Islet precursor cell (in vitro differentiated cells): ENCODE measurements around the gene ING1.
"Not testable (repeated sequence)": the region's sequence is repeated elsewhere in the genome, so short reads cannot be mapped to it uniquely, and the experiment has no call there.

Experiments
- DNase-seq: peaks from one replicate; pipeline ENCODE4 v3.0.0-alpha.2; 2018

Gene ING1

DNA sequence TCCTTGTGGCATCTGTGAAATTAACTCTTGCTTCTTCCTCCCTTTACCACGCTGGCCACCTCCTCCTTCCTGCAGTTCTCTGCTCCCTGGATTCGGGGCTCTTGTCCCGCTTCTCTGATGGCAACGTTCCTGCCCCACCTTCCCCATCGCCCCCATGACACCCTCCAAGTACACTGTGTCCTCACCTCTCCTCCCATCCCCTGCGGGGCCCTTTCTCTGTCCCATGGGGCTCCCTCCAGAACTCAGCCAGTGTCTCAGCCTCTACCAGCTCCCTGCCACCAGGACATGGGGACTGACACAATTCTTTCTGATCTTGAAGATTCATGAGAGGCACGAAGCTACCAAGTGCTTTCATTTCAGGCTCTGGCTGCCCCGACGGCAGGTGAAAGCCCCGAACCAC lies 16.7 kb upstream of the ING1 start:
- DNase-seq: no peak

DNA sequence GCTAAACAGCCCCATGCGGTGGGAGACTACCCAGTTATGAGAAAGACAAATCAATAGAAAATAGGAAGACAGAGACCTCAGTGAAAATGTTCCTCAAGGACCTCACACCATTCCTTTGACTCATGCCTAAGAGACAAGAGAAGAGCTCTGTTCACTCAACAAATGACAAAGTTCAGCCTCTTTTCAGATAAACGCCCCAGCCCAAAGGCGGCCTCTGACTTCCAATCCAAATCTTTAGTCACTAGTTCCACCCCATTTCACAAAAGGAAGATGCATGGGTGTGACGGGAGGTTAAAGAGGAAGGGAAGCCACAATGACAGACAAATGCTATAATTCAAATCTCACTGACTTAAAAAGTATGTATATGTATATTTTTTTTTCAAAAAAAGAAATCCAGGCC lies 15.7 kb upstream of the ING1 start:
- no peak for DNase-seq

DNA sequence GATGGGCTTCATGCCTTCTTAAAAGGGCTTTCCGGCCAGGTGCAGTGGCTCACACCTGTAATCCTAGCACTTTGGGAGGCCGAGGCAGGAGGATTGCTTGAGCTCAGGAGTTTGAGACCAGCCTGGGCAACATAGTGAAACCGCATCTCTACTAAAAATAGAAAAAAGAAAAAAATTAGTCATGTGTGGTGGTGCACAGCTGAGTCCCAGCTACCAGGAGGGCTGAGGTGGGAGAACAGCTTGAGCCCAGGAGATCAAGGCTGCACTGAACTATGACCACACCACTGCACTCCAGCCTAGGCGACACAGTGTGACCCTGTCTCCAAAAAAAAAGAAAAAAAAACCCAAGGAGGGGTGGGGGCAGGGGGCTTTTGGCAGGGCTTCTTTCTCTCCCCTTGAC lies 14.8 kb upstream of the ING1 start:
- DNase-seq: no peak

DNA sequence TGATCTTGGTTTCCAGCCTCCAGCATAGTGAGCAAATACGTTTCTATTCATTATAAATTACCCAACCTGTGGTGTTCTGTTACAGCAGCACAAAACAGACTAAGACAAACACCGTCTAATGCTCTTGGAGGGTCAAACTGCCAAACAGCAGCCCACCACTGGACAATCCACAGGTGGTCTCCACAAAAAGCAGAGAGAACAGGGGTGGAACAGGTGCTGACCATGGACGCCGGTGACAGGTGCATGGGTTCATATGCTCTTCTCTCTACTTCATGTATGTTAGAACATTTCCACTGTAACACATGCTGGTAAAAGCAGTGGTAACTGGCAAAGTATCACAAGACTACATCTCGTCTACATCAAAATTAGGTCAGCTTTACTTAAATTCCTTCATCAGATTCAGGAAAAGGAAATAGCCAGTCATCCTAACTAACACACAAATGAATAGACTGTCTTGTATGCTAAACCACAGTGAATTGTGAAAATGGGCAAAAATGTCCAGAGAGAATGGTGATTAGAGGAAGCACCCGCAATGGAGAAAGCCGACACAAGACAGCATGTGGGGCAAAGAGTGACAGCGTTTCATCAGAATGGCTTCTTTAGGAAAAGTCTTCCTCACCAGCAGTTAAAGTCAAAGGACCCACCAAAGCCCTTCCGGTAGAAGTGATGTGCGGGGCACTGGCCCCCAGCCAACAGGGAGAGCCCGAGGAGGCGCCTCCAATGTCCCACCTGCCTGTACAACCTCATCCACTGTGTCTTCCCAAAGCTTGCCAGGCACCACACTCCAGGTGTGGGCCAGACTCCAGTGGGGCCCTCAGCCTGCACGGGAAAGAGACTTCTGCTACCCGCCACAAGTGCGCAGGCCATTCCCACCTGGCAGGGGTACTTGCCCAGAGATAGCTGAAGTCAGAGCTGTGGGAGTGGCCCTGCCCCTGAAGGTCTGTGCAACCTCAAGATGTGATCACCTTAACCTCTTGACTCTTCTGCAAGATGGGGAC lies 14.1 kb upstream of the ING1 start:
- no peak for DNase-seq

DNA sequence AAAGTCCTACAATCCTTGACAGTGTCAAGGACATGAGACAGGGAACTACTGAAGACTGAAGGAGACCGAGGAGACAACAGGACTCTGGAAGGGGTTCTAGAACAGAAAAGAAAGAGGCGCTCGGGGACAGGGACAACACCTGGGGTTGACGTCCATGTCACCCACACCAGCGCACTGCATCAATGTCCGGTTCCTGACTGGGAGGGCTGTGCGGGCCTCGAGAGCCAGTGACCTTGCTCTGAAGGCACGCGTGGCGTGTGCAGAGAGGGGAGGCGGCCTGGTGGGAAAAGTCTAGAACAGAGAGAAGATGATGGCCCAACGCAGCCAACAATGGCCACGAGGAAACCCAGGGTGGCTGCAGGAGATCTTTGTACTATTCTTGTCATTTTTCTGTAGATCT lies 13.3 kb upstream of the ING1 start:
- DNase-seq: no peak

DNA sequence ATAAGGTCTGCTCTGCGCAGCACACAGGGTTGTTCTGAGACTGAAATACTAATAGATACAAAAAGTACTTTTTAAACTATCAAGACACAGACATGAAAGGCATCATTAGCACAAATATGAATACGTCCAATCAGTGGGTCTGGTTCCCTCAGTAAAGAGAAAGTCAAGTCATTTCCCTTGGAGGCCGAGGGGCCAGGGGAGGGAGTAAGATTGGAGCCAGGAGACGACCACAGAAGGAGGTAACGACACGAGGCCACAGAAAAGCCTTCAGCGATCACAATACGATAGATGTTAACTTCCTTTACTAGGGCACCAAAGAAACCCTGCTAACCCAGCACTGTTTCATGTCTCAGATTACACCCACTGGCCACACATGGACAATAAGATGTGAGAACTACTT lies 12.9 kb upstream of the ING1 start:
- DNase-seq: no peak

DNA sequence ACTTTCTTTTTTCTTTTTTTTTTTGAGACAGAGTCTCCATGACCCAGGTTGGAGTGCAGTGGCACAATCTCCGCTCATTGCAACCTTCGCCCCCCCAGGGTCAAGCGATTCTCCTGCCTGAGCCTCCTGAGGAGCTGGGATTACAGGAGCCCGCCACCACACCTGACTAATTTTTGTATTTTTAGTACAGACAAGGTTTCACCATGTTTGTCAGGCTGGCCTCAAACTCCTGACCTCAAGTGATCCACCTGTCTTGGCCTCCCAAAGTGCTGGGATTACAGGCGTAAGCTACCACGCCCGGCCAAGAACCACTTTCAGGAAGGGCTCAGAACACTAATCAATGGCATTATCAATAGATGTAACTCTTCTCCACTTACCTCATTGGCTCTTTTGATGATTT lies 12.4 kb upstream of the ING1 start:
- not testable (repeated sequence) for DNase-seq

DNA sequence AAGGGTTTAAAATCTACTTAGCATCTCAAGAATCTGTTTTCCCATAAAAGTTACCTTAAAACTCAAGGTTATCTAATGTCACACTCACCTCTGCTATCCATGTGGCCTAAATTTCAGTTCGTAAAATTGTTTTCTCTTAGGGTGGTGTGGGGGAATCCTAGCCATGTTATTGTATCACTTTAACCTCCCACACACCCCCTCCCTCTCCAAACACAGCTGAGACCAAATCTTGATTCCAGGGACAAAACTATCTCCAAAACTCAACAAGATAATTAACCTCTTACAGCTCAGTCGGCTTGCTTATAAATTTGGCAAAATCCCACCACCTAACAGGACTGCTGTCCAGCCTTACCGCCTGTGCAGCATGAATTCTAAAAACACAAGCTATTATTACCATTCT lies 11.4 kb upstream of the ING1 start:
- DNase-seq: no peak

DNA sequence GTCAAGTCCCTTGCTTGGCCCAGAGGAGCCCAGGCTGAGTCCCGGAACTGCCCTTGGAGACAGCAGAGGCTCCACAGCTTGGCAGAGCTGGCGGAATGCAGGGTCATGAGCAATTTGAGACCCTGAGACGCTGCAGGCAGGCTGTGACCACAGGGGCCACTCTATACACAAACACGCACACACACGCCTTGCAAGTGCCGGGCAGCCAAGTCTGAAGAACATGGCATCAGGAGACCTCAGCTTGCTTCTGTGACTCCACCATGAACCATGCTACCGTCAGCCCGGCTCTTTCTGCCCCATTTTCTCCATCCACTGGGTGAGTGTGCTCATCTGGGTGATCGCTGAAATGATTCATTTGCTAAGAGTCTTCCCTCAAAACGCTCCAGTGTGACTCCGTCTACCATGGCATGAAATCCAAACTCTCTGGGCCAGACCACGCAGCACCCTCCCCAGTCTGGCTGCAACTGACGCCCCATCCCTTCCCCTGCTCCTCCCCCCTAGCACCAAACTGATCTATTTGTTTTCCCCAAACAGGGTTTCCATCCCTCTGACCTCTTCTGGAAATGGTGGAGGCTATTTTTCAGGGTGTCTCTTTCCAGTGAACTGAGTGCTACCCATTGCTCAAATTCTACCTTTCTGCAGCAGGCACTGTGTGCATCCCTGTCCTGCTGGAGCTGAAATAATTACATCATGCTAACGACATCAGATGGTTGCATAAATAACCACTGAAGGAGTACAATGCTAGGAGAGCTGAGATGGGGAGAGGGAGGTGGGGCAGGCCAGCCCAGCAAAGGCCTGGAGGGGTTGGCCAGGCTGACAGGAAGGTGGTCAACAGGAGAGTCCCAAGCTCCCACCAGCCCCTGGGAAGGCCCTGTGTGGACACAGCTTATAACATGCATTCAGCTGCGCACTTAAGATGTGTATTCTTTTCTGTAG lies 10.6 kb upstream of the ING1 start:
- no peak for DNase-seq

DNA sequence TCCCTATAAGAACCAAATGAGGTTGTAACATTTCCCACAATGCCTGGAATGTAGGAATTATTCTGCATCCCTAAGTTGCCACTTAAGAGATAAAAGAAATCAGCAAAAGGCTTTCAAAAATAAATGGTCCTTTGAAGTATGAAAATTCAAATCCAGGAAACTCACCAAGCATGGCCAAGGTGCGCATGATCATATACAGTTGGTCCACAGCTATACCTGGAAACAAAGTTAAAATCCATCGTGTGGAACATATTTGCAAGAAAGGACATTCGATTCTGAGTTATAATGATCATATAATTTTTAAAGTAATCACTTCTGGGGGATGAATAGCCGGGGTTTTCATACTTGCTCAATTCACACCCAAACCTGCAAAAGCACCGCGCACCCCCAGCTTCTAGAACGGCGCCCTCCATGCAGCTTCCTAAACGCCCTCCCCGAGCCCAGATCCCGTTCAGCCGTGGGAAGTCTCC lies 8.1 kb upstream of the ING1 start:
- no peak for DNase-seq

DNA sequence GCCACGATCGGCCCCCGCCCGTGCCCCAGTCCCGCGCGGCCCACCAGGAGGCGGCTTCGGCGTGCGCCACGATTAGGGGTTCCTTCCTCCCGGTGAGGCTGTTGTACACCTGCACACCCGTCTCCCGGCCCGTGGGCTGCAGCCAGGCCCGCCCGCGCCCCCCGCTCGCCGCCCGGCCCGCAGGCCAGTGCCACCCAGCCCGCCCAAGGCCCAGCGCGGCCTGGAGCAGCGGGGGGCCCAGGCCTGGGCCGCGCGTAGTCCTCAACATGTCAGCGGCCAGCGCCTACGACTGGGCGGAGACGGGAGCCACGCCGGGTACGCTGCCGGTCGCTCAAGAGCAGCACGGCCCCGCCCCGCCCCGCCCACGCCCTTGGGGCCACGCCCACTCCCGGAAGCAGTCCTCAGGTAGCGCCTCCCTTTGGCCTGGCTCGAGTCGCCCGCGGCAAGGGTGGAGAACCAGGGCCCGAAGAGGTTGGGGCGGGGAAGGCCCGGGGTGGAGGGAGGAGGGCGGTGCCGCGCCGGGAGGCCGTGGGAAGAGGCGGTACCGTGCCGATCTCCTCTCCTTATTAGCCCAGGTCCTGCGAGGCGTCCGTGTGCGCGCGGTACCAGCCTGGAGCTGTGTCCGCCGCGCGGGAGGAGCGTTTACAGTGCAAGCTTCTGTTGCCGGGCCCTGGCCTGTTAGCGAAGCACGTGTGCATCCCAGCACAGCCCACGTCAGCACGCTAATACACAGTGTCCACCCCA lies 7.5 kb upstream of the ING1 start, which contains the start of gene CARS2:
Gene CARS2 (minus strand): TSS at position 291 of the 744 bp plus-strand sequence. CDS start 23 bp downstream, at position 268.
- peak; percentile 100 for DNase-seq

DNA sequence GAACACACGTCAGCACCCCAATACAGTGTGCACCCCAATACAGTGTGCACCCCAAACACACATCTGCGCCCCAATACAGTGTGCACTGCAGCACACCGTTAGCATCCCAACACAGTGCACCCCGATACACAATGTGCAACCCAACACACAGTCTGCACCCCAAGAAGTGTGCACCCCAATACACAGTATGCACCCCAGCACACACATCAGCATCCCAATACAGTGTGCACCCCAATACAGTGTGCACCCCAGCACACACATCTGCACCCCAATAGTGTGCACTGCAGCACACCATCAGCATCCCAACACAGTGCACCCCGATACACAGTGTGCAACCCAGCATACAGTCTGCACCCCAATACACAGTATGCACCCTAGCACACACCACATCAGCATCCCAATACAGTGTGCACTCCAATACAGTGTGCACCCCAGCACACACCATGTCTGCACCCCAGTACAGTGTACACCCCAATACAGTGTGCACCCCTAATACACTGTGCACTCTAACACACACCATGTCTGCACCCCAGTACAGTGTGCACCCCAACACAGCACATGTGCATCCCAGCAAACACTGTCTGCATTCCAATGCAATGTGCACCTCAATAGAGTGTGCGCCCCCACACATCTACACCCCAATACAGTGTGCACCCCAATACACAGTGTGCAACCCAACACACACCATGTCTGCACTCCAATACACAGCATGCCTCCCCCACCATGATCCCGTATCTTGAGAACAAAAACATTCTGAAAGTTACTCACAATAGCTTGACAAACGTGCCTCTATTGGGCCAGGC lies 6.7 kb upstream of the ING1 start:
- no peak for DNase-seq

DNA sequence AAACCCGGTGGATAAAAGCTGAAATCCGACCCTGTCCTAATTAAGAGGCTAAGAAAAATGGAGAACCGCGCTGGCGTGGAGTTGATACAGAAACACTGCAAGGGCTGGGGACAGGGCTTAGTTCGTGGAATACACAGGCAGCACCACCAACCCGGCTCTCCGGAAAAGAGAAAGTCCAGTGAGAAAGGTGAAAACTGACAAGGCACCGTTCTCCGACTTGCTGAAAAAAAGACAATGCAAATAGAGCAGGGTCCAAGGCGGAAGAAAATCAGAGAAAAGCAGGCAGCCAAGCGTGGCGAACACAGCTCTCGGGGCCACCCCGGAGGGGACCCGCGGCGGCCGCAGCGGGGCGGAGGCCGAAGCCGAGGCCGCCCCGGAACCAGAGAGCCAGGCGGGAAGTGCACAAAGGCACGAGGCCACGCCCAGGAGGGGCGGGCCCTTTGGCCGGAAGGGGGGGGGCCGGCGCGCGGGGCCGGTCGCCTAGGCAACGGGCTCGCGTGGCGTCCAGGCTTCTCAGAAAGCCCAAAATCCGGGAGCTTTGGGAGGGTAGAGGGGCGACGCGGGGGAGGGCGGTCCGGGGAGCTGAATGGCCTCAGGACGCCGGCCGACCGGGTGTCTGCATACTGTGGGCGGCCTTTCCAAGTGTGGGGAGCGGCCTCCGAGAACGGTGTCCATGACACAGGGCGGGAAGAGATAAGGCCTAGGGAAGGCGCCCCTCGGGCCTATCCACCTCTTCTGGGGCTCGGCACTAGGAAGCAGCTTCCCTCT lies 1.2 kb upstream of the ING1 start:
- peak; percentile 94 for DNase-seq

DNA sequence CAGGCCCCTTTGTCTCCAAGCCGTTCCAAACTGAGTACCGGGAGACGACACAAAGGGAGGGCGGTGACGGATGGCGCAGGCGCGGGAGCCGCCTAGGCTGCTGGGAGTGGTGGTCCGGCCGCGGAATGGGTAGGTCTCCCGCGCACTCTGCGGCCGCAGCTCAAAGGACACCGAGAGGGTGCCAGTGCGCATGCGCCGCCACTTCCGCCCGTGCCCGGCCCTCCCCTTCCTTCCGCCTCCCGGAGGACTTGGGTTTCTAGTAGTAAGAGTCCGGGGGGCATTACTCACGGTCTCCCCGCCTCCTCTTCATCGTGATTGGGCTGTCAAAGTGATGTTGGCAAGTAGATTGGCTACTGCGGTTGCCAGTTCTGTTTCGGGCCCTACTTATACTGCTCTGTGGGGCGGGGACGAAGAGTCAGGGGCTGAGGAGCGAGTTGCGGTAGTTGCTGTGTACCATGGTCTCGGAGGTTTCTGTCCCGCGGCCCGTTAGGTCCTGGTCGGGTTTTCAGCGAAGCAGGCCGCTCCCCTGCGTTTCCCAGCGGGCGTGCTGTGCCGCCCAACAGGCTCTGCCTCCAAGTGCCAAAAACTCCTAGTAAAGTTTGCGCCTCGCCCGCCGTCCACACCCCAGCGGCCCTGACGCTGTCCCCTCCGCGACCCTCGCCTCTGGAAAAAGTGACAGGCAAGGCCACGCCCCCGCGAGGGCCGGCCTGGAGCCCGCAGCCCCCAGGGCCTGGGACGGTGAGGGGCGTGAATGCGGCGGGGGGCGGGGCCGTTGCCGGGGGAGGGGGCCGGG lies 455 bp upstream of the ING1 start:
- DNase-seq: peak; percentile 100

DNA sequence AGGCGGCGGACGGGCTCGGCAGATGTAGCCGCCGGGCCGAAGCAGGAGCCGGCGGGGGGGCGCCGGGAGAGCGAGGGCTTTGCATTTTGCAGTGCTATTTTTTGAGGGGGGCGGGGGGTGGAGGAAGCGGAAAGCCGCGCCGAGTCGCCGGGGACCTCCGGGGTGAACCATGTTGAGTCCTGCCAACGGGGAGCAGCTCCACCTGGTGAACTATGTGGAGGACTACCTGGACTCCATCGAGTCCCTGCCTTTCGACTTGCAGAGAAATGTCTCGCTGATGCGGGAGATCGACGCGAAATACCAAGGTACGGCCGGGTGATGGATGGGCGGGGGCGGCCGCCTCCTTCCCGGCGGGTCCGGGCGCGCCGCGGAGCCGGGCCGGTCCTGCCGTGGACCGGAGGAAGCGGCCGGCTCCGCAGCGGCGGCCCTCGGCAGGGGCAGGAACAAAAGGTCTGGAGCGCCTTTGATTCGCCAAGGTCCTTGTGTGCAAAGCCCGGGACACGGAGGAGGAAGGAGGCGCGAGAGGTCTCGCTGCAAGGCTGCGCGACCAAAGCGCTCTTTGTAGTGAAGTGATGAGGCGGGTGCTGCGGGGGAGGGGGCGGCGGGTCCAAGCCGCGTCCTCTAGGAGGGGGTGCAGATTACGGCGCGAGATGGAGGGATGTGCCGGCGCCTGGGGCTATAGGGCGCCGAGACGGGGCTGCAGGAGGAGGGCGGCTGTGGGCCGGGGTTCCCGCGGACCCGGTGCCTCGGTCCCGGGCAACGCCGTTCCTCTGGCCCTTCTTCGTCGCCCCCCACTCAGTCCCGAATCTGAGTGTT lies 689 bp downstream of the ING1 start:
- DNase-seq: peak; percentile 76

DNA sequence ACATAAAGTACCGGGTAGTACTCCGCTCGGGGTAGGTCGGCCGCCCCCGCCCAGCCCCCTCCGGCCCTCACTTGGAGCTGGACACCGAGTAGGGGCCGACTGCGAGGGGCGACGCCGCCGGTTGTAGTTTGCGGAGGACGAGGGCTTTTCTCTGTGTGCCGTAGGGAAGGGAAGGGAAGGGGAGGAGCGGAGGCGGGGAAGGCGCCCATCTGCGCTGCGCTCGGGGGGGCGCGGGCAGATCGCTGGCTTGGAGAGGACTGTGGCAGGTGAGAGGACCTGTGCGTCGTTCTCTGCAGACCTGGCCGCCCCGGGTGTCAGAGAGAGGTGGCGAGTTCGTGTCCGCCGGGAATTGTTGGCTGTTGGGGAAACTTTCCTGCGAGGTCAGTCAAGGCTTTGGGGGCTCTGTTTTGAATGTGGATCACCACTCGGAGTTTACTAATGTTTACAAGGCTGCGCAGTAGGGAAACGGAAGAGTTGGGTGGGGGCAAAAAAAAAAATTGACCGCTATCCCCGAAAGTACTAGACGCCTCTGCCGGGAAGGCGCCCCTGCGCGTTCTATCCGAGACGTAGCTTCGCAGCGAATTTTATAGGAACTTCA lies 1.4 kb downstream of the ING1 start:
- peak; percentile 83 for DNase-seq

DNA sequence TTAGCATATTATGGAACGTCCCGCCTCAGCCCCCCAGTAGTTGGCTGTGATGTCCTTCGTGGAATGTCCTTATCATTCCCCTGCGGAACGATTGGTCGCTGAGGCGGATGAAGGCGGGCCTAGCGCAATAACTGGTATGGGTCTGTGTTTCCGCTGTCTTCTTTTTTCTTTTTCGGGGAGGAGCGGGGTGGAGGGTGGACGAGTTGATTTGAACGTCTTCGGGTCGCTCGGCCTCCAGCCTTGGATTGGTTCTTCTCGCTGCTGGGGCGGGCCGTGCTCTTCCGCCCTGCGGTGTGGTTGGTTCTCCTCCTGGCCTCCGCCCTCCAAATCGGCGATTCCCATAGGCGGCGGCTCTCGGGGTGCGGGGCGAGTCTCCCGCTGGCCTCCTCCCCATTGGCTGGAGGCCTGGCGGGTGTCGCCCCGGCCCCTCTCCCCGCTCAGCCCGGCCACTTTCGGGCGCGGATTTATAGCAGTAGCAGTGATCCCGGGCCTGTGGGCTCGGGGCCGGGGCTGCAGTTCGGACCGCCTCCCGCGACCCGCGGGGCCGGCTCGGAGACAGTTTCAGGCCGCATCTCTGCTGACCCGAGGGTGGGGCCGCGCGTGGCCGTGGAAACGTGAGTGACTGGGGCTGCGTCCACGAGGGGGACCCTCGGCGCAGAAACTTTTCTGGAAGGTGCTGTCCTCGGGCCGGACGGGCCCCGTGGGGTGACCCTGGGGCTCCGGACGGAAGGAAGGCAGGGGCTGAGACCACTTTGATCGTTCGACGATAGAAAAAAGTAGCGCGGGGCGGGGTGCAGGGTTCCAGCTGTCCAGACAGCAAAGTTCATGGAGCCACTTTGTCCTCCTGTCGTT lies 2.1 kb downstream of the ING1 start:
- DNase-seq: peak; percentile 100

DNA sequence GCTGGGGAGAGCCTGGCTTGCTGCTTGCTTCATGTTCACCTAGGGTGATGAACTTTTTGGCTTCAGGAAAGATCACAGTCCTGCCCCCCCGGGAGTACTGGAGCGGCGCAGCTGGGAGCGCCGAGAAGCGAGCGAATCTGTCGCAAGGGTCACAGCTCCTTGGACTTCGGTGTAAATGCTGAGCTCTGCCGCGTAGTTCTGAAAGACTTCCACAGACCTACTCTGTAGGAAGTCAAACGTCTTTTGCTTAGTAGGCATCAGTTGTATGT lies 2.7 kb downstream of the ING1 start:
- DNase-seq: peak; percentile 71
